NT2/D1 (cell line): ENCODE measurements around the gene PLCL1.

Experiments
- SUZ12 ChIP-seq: IDR thresholded peaks from 2 replicates; pipeline ENCODE4 v1.6.1; 2011; ENCODE audit not compliant: insufficient read length, insufficient read depth; ENCODE audit errors: extremely low read depth
- YY1 ChIP-seq: IDR thresholded peaks from 2 replicates; pipeline ENCODE4 v1.6.1; 2011; ENCODE audit not compliant: insufficient read length, insufficient read depth
- ZNF274 ChIP-seq: IDR thresholded peaks from 2 replicates; pipeline ENCODE4 v1.6.1; 2011; ENCODE audit warnings: mild to moderate bottlenecking, low read depth, low read length

DNA sequence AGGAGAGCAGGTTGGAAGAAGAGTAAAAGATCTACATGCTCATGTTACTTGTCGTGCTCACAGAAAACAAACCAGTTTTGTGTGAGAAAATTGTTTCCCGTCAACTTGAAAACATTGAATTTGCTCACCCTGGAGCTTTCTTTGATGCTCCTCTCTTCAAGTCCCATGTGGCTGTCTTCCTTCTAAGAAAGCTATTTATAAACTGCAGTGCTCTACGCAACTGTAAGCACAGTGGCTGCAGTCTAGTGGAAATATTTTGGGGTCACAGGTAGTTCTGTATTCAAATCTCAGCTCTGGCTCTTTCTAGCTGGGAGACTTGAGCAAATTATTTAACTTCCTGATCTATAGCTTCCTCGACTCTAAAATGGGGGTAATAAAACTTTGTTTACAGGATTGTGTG lies 211.8 kb downstream of the PLCL1 start:
- TF ChIP-seq SUZ12 = no peak
- no peak for TF ChIP-seq YY1
- no peak for TF ChIP-seq ZNF274
